GM13977 (cell line): ENCODE data around the gene SAMD11.

Experiments used
- DNase-seq: peaks from one replicate; pipeline ENCODE4 v3.0.0; 2012; ENCODE audit warnings: low spot score
- CTCF ChIP-seq: IDR thresholded peaks from 2 replicates; pipeline ENCODE4 v1.5.1; 2012; ENCODE audit warnings: mild to moderate bottlenecking, control low read depth; ENCODE audit not compliant: insufficient read depth; ENCODE audit errors: extremely low read depth, missing control alignments
- in situ Hi-C: fragments of 300-500 bp; cut with MboI; formaldehyde crosslinking; loops from one replicate; pipeline ENCODE4 v1.12.0; 2022; ENCODE audit warnings: low sequenced_read_pairs, low pct_unique_long_range_greater_than_20kb, mixed read lengths, inconsistent platforms; ENCODE audit not compliant: unreplicated experiment

Gene SAMD11

GRCh38 chr1:906600-907420, 16.9 kb upstream of the SAMD11 start:
- no peak for TF ChIP-seq CTCF
- no peak for DNase-seq
- in situ Hi-C loops = no loop called here

- TF ChIP-seq CTCF = no peak
- no peak for DNase-seq
- in situ Hi-C loops = no loop called here
Observed at GRCh38 chr1:907611-908451, 15.9 kb upstream of the SAMD11 start.

- no peak for DNase-seq
- TF ChIP-seq CTCF = no peak
- in situ Hi-C loops = no loop called here
Observed at GRCh38 chr1:908661-909060, 15.1 kb upstream of the SAMD11 start.

- TF ChIP-seq CTCF = no peak
- in situ Hi-C loops = no loop called here
- DNase-seq = no peak
Observed at GRCh38 chr1:909861-910310, 13.8 kb upstream of the SAMD11 start.

GRCh38 chr1:910311-910880, 13.3 kb upstream of the SAMD11 start:
- in situ Hi-C loops = no loop called here
- no peak for DNase-seq
- TF ChIP-seq CTCF = no peak

- in situ Hi-C loops = no loop called here
- no peak for TF ChIP-seq CTCF
- DNase-seq = no peak
Observed at GRCh38 chr1:910881-911721, 12.6 kb upstream of the SAMD11 start.
